Ovary (tissue), 9 donors: ENCODE measurements around the gene ZNF8. TPM values are rescaled to one million over a fixed set of nuclear protein-coding genes. Genes with fewer than 3 reads are reported as not detected.

Experiments
- DNase-seq, 5 donors: peaks; one replicate each; pipeline ENCODE4 v3.0.0-alpha.2; 2019 to 2020
- H3K27ac ChIP-seq, 2 donors: fragments of 200-600 bp; one replicate each; pipeline versions ENCODE4 v1.5.1 to v1.8.0; 2019 to 2022
- H3K27me3 ChIP-seq: fragments of 200-600 bp; one replicate; pipeline ENCODE4 v1.8.0; 2022
- H3K36me3 ChIP-seq: fragments of 200-600 bp; sonication (generic); one replicate; pipeline ENCODE4 v1.5.1; 2019
- H3K4me1 ChIP-seq: one replicate; pipeline ENCODE4 v1.8.1; 2013; ENCODE audit warnings: mild to moderate bottlenecking, moderate library complexity; ENCODE audit not compliant: insufficient read depth
- H3K4me3 ChIP-seq: fragments of 200-600 bp; sonication (generic); one replicate; pipeline ENCODE4 v1.5.1; 2017
- H3K9me3 ChIP-seq, 2 donors: fragments of 200-600 bp in 1 of 2; sonication (generic) in 1 of 2; one replicate each; pipeline versions ENCODE4 v1.5.1 to v1.8.1; 2013 to 2019; ENCODE audit warnings: mild to moderate bottlenecking in 1 of 2, moderate library complexity in 1 of 2
- CTCF ChIP-seq, 3 donors: fragments of 450-650 bp in 2 of 3; fragments of 200-600 bp in 1 of 3; IDR thresholded peaks; one replicate each; pipeline versions ENCODE4 v1.5.1 to v1.8.0; 2016 to 2022; ENCODE audit warnings: antibody characterized with exemption in 3 of 3, mild to moderate bottlenecking in 1 of 3
- EP300 ChIP-seq: sonication (generic); formaldehyde crosslinking; IDR thresholded peaks from one replicate; pipeline ENCODE4 v1.6.1; 2017; ENCODE audit warnings: antibody characterized with exemption
- POLR2A ChIP-seq: fragments of 450-650 bp; IDR thresholded peaks from one replicate; pipeline ENCODE4 v1.6.1; 2017; ENCODE audit warnings: antibody characterized with exemption, mild to moderate bottlenecking, moderate library complexity
- WGBS, 3 donors: extraction: QIAGEN DNeasy Blood & Tissue Kit in 1 of 3; methylation state at CpG; one replicate each; pipeline versions ENCODE4 v1.1.5 to v1.1.7; 2013 to 2017; 5-methylcytosine and 5-hydroxymethylcytosine counted together
- intact Hi-C, 4 donors: fragments of 100-400 bp; cut with DNase I; formaldehyde crosslinking; loops; one replicate each; pipeline versions ENCODE4 v1.11.0 to v1.15.1; 2022 to 2023
- microRNA-seq, 3 donors: library from miRNA; unstranded; fragments of <30 nt; microRNA quantifications; one replicate each; pipeline versions ENCODE4 to v1.2.0, GENCODE V29; 2019 to 2020
- polyA plus RNA-seq, 2 donors: library from polyadenylated mRNA; stranded (reverse); fragments of 200-250 nt in 1 of 2; fragments of 350-450 nt in 1 of 2; fragmentation: Illumina TruSeq in 1 of 2; extraction: RNeasy Lipid Tissue Mini Kit (QIAGEN cat#74804) in 1 of 2; gene quantifications; one replicate each; pipeline ENCODE4 v1.2.3, GENCODE V29; 2013 to 2014
- small RNA-seq: library from RNA; depleted of rRNA; stranded (forward); fragments of <200 nt; gene quantifications from one replicate; pipeline ENCODE3, GENCODE V24; 2016
- total RNA-seq, 7 donors: library from RNA; depleted of rRNA in 2 of 7; stranded (reverse); fragments of >200 nt in 2 of 7; fragmentation: NEBNext Ultra II Directional in 3 of 7; extraction: Animal tissue kit (Norgen Biotek cat#: 25700) in 3 of 7; gene quantifications; one replicate each; pipeline versions ENCODE4 v1.1.0 to v1.2.4, GENCODE V29; 2016 to 2023
- donor health status: DM: no; HTN: no; CAD: no; lungs with moderate emphysema.
- donor health status: DM: no; HTN: no; CAD: no.
- donor health status: Bipolar disorder and iron deficiency.
- donor health status: DM: yes; HTN: yes; CAD: no.
- donor health status: DM: no; HTN: no; CAD: no.
- donor health status: DM: yes; HTN: yes; CAD: no.

The ZNF8 gene
- total and polyA plus RNA-seq, 9 donors: 2.7 to 10.6 (median 7.2) TPM

DNA sequence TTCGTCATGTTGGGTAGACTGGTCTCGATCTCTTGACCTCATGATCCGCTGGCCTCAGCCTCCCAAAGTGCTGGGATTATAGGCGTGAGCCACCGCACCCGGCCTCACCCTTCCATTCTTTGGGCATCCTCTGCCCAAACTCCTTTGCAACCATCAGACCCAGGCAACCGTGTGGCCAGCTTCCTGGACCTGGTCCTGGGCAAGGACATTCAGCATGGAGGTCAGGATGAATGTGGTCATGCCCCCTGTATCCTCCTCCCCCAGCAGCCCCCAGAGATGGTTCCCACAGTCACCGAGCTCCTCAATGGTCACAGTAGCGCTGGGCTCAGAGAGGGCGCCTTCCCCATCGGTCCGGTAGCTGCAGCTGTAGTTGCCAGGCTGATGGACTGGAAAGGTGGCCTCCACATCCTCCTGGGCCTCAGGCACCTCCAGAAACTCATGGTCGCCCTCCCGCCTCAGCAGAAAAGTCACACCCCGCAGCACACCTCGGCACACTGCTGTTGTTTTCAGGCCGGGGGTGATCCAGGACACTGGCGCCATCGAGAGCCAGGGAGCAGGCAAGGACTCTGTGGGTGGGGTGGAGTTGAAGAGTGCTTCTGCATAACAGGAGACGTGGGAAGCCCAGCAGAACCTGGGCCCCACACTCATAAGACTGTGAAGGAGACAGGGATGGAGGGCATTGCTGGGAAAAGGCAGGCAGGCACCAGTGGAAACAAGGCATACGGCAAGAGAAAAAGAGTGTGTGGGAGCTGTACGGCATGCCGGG lies 73.4 kb downstream of the ZNF8 start:
- no peaks in the 10 kb centered on the region for H3K4me1 ChIP-seq
- no peaks in the 10 kb centered on the region for H3K9me3 ChIP-seq
- DNase-seq: no peak
- TF ChIP-seq CTCF (IDR thresholded peaks at IDR 0.05): no peak
- TF ChIP-seq POLR2A: no peak
- TF ChIP-seq EP300: no peak
- intact Hi-C loops: no loop called here
- no peaks in the 10 kb centered on the region for H3K36me3 ChIP-seq
- H3K4me3 ChIP-seq: no peak overlapping the region
- H3K27ac ChIP-seq: no peak overlapping the region
- WGBS, 3 donors: 74 to 86% (median 81%) methylated on average over 22 to 23 of the region's 23 CpGs
- no peaks in the 10 kb centered on the region for H3K27me3 ChIP-seq

Small RNAs within 50 kb of the gene (microRNA-seq; reads per million reads assigned to microRNA genes)
- 0 reads per million in 3 donors for gene MIR6806

Small RNAs within 50 kb of the gene (small RNA-seq; reads per million reads assigned to genes)
- gene MIR6806: not detected

Other genes with a start within 250 kb of the ZNF8 start
- 1 to 10 TPM in 1 of 7 donors, under 1 TPM in 4, not detected in 2; 0.54 to 2.6 (median 0.78) TPM for gene ZSCAN1, start 244.9 kb upstream of the ZNF8 start, total RNA-seq
- gene ZSCAN1, start 244.9 kb upstream of the ZNF8 start, polyA plus RNA-seq: under 1 TPM in 1 of 2 donors, not detected in 1; 0.38 TPM
- gene ZNF135, start 219.7 kb upstream of the ZNF8 start, total RNA-seq: 10 to 100 TPM in 6 of 7 donors, 1 to 10 TPM in 1; 9.0 to 17.5 (median 15.7) TPM
- gene ZNF135, start 219.7 kb upstream of the ZNF8 start, polyA plus RNA-seq: 10 to 100 TPM; 11.4 to 12.0 TPM
- gene ZSCAN18, start 180.7 kb upstream of the ZNF8 start, total RNA-seq: 100 to 1,000 TPM in 5 of 7 donors, 10 to 100 TPM in 2; 95.9 to 144 (median 119) TPM
- gene ZSCAN18, start 180.7 kb upstream of the ZNF8 start, polyA plus RNA-seq: 10 to 100 TPM; 32.1 to 93.3 TPM
- 10 to 100 TPM in 5 of 7 donors, 1 to 10 TPM in 2; 5.6 to 16.9 (median 13.5) TPM for gene ZNF329, start 128.2 kb upstream of the ZNF8 start, total RNA-seq
- gene ZNF329, start 128.2 kb upstream of the ZNF8 start, polyA plus RNA-seq: 10 to 100 TPM in 1 of 2 donors, 1 to 10 TPM in 1; 7.3 to 14.9 TPM
- gene ZNF274, start 95.9 kb upstream of the ZNF8 start, total RNA-seq: 10 to 100 TPM; 26.1 to 61.5 (median 45.3) TPM
- gene ZNF274, start 95.9 kb upstream of the ZNF8 start, polyA plus RNA-seq: 10 to 100 TPM; 20.4 to 22.4 TPM
- 10 to 100 TPM; 20.8 to 39.8 (median 37.5) TPM for gene ZNF544, start 50.0 kb upstream of the ZNF8 start, total RNA-seq
- 10 to 100 TPM; 16.8 to 18.3 TPM for gene ZNF544, start 50.0 kb upstream of the ZNF8 start, polyA plus RNA-seq
- 10 to 100 TPM; 26.9 to 37.6 (median 29.9) TPM for gene ERVK3-1, start 26.4 kb downstream of the ZNF8 start, total RNA-seq
- 10 to 100 TPM; 27.4 to 52.5 TPM for gene ERVK3-1, start 26.4 kb downstream of the ZNF8 start, polyA plus RNA-seq
- gene ZSCAN22, start 48.0 kb downstream of the ZNF8 start, total RNA-seq: 1 to 10 TPM; 2.2 to 6.1 (median 4.5) TPM
- gene ZSCAN22, start 48.0 kb downstream of the ZNF8 start, polyA plus RNA-seq: 1 to 10 TPM; 1.1 to 2.3 TPM
- 10 to 100 TPM in 2 of 7 donors, 1 to 10 TPM in 5; 2.6 to 32.4 (median 4.8) TPM for gene A1BG, start 74.5 kb downstream of the ZNF8 start, total RNA-seq
- 10 to 100 TPM in 1 of 2 donors, under 1 TPM in 1; 0.38 to 11.8 TPM for gene A1BG, start 74.5 kb downstream of the ZNF8 start, polyA plus RNA-seq
- 1 to 10 TPM; 2.5 to 6.5 (median 3.4) TPM for gene ZNF497, start 83.8 kb downstream of the ZNF8 start, total RNA-seq
- gene ZNF497, start 83.8 kb downstream of the ZNF8 start, polyA plus RNA-seq: 1 to 10 TPM in 1 of 2 donors, under 1 TPM in 1; 0.30 to 2.2 TPM
- 1 to 10 TPM; 1.4 to 3.2 (median 2.7) TPM for gene ZNF837, start 102.1 kb downstream of the ZNF8 start, total RNA-seq
- 1 to 10 TPM in 1 of 2 donors, not detected in 1; 2.3 TPM for gene ZNF837, start 102.1 kb downstream of the ZNF8 start, polyA plus RNA-seq
- 1,000 to 10,000 TPM; 1,875 to 5,180 (median 2,346) TPM for gene RPS5, start 108.3 kb downstream of the ZNF8 start, total RNA-seq
- 1,000 to 10,000 TPM in 1 of 2 donors, 100 to 1,000 TPM in 1; 715 to 3,775 TPM for gene RPS5, start 108.3 kb downstream of the ZNF8 start, polyA plus RNA-seq
- gene RNF225, start 116.7 kb downstream of the ZNF8 start, total RNA-seq: not detected
- gene RNF225, start 116.7 kb downstream of the ZNF8 start, polyA plus RNA-seq: not detected
- 10 to 100 TPM; 12.6 to 24.3 (median 22.0) TPM for gene ZNF584, start 129.7 kb downstream of the ZNF8 start, total RNA-seq
- gene ZNF584, start 129.7 kb downstream of the ZNF8 start, polyA plus RNA-seq: 10 to 100 TPM; 11.0 to 12.0 TPM
- gene ZNF132, start 161.2 kb downstream of the ZNF8 start, total RNA-seq: 10 to 100 TPM in 2 of 7 donors, 1 to 10 TPM in 5; 6.2 to 12.5 (median 8.6) TPM
- 1 to 10 TPM; 3.3 to 5.9 TPM for gene ZNF132, start 161.2 kb downstream of the ZNF8 start, polyA plus RNA-seq
- gene ZNF324B, start 172.7 kb downstream of the ZNF8 start, total RNA-seq: 10 to 100 TPM in 1 of 7 donors, 1 to 10 TPM in 6; 4.7 to 11.4 (median 8.5) TPM
- gene ZNF324B, start 172.7 kb downstream of the ZNF8 start, polyA plus RNA-seq: 1 to 10 TPM; 4.2 to 4.7 TPM
- gene ZNF324, start 188.1 kb downstream of the ZNF8 start, total RNA-seq: 10 to 100 TPM; 14.2 to 20.2 (median 18.6) TPM
- gene ZNF324, start 188.1 kb downstream of the ZNF8 start, polyA plus RNA-seq: 1 to 10 TPM; 3.9 to 8.7 TPM
- gene ZNF446, start 197.4 kb downstream of the ZNF8 start, total RNA-seq: 10 to 100 TPM; 16.2 to 20.9 (median 18.6) TPM
- 10 to 100 TPM in 1 of 2 donors, 1 to 10 TPM in 1; 1.9 to 24.9 TPM for gene ZNF446, start 197.4 kb downstream of the ZNF8 start, polyA plus RNA-seq
- 10 to 100 TPM in 4 of 7 donors, 1 to 10 TPM in 3; 6.5 to 14.8 (median 11.1) TPM for gene SLC27A5, start 233.0 kb downstream of the ZNF8 start, total RNA-seq
- gene SLC27A5, start 233.0 kb downstream of the ZNF8 start, polyA plus RNA-seq: 10 to 100 TPM in 1 of 2 donors, under 1 TPM in 1; 0.70 to 14.2 TPM
- 10 to 100 TPM in 5 of 7 donors, 1 to 10 TPM in 2; 8.1 to 23.3 (median 17.3) TPM for gene ZBTB45, start 240.9 kb downstream of the ZNF8 start, total RNA-seq
- 10 to 100 TPM in 1 of 2 donors, 1 to 10 TPM in 1; 1.1 to 11.6 TPM for gene ZBTB45, start 240.9 kb downstream of the ZNF8 start, polyA plus RNA-seq